AML-193 (cell line): ENCODE results near the gene HCRT.
"Not testable (repeated sequence)": the region's sequence is repeated elsewhere in the genome, so short reads cannot be mapped to it uniquely, and the experiment has no call there.

Experiments used
- DNase-seq, 2 experiments: peaks; one replicate each; lab custom pipeline; 2025; lab: John Stamatoyannopoulos, UW

Gene HCRT

GRCh38 chr17:42179911-42180410, 5.3 kb downstream of the HCRT start:
- DNase-seq, result no peak

- no peak for DNase-seq
Measured at GRCh38 chr17:42179335-42179734, 5.9 kb downstream of the HCRT start.

DNA sequence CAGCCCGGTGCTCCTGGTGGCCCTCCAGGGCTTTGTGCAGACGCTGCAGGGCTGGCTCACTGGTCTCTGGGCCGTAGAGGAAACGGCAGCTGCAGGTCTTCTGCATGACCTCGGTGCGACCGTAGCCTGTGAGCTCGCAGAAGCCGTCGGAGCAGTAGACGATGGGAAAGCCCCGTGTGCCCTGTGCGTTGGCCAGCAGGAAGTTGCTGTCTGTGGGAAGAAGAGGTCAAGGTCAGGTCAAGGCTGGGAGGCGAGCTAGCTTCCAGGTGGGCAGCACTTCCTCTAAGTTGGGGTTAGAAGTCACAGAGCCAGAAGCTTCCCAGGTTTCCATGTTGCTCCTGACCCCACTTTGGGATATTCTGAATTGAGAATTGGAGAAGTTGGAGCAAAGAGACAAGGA, 6.4 kb downstream of the HCRT start:
- no peak for DNase-seq

GRCh38 chr17:42177684-42178083, 7.6 kb downstream of the HCRT start:
- DNase-seq, result no peak

DNA sequence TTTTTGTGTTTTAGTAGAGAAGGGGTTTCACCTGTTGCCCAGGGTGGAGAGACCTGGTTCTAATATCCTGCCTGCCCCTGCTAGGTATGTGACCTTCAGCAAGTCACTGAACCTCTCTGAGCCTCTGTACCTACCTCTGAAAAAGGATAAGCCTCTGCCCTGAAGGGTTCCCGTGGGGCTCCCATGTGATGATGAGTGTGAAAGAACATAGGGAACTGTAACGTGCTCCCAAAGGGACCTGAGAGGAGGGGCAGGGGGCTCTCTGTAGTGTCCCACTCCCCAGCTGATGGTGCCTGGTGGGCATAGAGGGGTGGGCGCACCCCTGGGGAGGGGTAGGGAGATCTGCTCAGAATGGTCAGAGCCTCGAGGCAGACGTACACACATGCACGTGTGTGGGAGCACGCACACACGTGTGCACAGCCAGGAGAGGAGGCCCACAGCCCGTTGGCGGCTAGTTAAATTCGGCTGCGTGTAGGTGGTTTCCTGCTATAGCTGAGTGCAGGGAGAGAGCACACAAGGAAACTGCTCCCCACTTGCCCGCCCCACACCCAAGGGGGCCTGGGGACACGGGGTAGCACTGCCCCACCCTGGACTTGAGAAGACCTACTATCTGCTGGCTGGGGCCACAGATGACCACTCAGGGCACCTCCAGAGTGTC, 11.0 kb downstream of the HCRT start:
- no peak for DNase-seq

DNA sequence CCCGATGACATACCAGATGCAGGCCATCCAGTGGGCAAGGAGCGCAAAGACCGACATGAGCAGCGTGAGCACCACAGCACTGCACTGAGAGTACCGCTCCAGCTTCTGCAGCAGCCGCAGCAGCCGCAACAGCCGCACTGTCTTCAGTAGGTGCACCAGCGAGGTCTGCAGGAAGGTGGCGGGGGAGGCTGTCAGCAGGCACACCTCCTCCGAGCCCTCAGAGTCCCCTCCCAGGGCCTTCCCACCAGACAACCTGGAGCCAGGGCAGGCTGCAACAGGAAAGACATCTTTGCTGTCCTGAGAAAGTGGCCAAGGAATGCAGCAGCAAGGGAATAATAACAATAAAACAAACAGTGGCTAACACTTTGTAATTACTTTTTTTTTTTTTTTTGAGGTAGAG, 13.4 kb downstream of the HCRT start:
- DNase-seq, result no peak

DNA sequence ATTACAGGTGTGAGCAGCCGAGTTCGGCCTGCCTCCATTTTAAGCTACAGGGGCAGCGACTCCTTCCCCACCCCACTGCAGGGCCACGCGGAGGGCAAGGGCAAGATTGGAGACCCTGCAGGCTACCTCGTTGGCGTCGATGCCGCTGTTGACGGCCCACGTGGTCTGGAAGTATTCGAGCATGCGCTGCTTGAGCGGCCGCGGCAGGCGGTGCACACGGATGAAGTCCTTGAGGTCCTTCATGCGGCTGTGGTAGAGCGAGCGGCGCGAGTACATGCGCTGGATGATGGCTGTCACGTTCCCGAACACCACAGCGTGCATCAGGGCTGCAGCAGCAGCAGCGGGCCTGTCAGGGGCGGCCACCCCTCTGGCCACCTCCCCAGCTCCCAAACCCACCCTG, 15.9 kb downstream of the HCRT start:
- no peak for DNase-seq

- no peak for DNase-seq
Measured at GRCh38 chr17:42167807-42168206, 17.4 kb downstream of the HCRT start.

DNA sequence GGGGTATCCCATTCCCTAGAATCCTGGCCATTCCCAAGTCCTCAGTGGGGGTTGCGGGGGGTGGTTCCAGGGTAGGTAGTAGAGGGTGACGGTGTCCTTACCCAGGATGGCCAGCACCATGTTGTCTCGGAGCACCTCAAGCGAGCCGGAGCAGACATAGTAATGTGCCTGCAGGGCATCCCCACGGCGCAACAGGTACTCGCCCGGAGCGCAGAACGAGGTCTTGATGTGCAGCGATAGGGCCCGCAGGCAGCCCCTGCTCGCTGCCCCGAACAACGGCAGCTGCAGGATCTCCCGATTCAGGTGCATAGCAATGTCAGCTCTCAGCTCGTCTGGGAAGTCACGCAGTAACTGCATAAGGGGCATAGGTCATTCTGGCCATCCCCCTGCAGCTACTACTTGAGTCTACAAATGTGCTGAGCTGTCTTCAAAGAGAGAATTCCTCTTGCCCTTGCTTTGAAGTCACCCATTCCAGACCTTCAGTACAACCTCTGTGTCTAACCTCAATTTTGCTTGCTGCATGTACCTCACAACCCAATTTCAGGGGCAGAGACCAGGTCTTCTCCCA, 19.0 kb downstream of the HCRT start:
- no peak for DNase-seq

DNA sequence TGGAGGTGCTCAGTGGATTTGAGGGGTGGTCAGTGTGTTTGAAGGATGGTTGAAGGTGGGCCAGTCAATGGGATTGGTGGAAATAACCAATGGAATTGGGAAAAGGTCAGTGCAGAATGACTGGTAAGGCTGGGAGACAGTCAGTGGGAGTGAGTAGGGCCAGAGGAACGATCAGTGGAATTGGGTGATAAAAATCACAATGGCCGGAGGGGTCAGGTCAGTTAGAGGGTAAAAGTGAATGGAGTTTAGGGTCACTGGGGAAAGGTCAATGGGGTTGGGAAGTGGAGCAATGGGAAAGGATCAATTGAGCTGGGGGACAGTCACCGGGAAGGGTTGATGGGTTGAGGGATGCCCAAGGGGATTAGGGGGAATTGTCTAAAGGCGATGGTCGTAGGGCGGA, 19.5 kb downstream of the HCRT start:
- DNase-seq, result no peak

- DNase-seq, result no peak
Measured at GRCh38 chr17:42163696-42164407, 21.4 kb downstream of the HCRT start.

- no peak for DNase-seq
Measured at GRCh38 chr17:42163113-42163512, 22.1 kb downstream of the HCRT start.

GRCh38 chr17:42160531-42160910, 24.7 kb downstream of the HCRT start:
- DNase-seq, result no peak

DNA sequence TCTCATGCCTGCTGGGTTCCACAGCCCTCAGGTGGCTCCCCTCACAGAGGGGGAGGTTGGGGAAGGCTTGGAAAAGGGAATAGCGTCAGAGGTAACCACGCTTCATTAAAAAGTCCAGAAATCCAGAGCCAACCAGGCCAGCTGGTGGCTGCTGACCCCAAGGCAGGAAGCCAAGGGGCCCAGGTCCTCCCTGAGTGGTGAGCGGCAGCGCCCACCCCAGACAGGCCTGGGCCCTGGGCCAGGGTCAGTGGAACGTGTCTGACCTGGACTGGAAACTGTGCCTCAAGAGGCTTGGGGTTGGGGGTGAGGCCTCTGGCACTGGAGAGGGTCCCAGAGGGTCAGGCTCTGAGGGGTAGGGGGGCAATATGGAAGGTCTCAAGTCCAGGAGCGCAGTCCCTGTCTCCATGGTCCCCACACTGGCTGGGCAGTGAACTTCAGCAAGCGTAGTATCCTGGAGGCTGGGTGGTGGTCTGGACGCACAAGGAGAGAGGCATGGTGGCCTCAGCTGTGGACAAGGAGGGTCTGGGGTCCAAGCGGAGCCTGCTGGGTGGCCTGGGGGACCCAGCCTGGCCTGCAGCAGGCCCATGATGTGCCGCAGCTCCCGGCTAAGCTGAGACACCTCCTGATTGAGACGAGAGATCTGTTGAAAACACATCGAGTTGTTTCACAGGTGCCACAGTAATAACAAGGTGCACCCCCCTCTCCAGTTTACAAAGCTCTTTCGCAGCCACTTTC, 25.3 kb downstream of the HCRT start:
- no peak for DNase-seq

GRCh38 chr17:42155614-42156045, 29.6 kb downstream of the HCRT start:
- no peak for DNase-seq

DNA sequence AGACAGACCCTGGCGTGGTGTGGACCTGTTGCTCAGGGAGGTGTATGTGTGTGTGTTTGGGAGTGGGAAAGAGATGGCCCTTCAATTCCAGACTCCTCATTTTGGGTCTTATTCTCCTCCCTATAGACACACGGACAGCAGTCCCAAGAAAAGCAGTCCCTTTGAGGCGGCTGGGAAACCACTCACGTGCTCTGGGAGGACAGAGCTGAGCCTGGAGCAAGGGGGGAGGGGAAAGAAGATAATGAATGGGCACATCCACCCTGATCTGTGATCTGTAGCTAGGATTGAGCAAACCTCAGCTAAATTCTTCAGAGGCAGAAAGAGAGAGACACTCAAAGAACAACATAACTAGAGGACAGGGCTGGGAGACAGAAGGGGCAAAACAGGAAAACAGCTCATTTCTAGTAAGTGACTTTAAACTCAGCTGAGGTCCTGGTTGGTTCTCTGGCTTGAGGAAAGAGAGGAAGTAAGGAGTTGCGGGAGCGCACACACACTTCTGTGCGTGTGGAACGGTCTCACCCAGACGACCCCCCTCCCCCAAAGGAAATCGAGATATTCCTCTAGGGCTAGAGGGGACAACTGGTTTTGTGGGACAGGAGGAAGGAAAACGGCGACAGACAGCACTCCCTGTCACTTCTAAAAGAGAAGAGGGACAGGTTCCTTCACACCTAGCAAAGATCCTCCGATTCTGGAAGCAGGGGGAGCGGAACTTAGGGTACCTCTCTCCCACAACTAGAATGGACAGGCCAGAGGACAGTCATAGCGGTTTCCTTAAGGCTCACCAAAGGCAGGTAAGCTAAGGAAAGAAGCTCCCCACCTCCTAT, 31.1 kb downstream of the HCRT start:
- DNase-seq, result peak; percentile 54 to 65

GRCh38 chr17:42146911-42147607, 38.2 kb downstream of the HCRT start:
- no peak for DNase-seq

- DNase-seq, result not testable (repeated sequence)
Measured at GRCh38 chr17:42143138-42143537, 42.1 kb downstream of the HCRT start.

GRCh38 chr17:42142371-42142896, 42.8 kb downstream of the HCRT start:
- no peak for DNase-seq

- no peak for DNase-seq
Measured at GRCh38 chr17:42141382-42141781, 43.9 kb downstream of the HCRT start.

- not testable (repeated sequence) for DNase-seq
Measured at GRCh38 chr17:42140690-42141089, 44.6 kb downstream of the HCRT start.
